ENCODE data around the gene RSPH3. TPM values are rescaled to one million over a fixed set of nuclear protein-coding genes. Genes with fewer than 3 reads are reported as not detected.
A peak's percentile ranks its signal among the peaks of the same experiment; 100 is the strongest.

Gene RSPH3
- total and polyA plus RNA-seq, 2 of the 13 experiments (the other 11 are each of a cell fraction or from before 2014, with no cell fraction given), result 1.3 to 3.5 TPM

DNA sequence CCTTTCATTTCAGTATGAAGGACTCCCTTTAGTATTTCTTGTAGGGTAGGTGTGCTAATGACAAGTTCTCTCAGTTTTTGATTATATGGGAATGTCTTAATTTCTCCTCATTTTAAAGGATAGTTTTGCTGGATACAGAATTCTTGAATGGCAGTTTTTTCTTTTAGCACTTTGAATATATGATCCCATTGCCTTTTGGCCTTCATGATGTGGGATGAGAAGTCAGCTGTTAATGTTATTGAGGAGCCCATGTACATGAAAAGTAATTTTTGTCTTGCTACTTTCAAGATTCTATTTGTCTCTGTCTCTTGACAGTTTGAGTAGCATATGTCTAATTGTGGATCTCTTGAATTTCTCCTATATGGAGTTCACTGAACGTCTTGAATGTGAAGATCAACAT is 30.9 kb downstream of the RSPH3 start:
- no peak overlapping the region for H3K9ac ChIP-seq (ENCODE audit: insufficient read depth, low read depth, low read length)
- H3K27me3 ChIP-seq (ENCODE audit: control insufficient read depth in 1 of 2, insufficient read depth in 2 of 2, low read length in 2 of 2), result no peaks in the 10 kb centered on the region
- ATAC-seq, result no peak
- no peaks in the 10 kb centered on the region for H3K79me2 ChIP-seq (ENCODE audit: insufficient read depth, low read length)
- POLR2A ChIA-PET, result no interaction called here
- in situ Hi-C loops (cut with HindIII; ENCODE audit: extremely low pct_ligation_motif_present, low pct_unique_long_range_greater_than_20kb) (loop anchor here (25.0 kb wide), 1 partner anchor 757 kb away; no protein-coding TSS in a partner anchor), intact Hi-C loops (cut with micrococcal nuclease; ENCODE audit: unreplicated experiment) (no loop called here)
- no peak overlapping the region for H3K4me3 ChIP-seq (replicated peaks in 1 of 3; ENCODE audit: insufficient read depth in 1 of 3, low read depth in 2 of 3, low read length in 3 of 3)
- no peaks in the 10 kb centered on the region for H3K36me3 ChIP-seq (replicated peaks in 1 of 2; ENCODE audit: control insufficient read depth in 1 of 2, insufficient read depth in 2 of 2, low read length in 2 of 2)
- CTCF ChIA-PET (ENCODE audit: low intra/inter-chr PET ratio, low total read pairs), result no interaction called here
- no peaks in the 10 kb centered on the region for H4K20me1 ChIP-seq (ENCODE audit: insufficient read depth, low read length)
- no TSS peak for BruUV-seq (replicated peaks)
- TF ChIP-seq ATRX (CRISPR knock-in tag; IDR thresholded peaks at IDR 0.05; ENCODE audit: borderline replicate concordance), result no peak
- no peak for TF ChIP-seq ZKSCAN8 (CRISPR knock-in tag; IDR thresholded peaks at IDR 0.05; ENCODE audit: borderline replicate concordance)
- TF ChIP-seq ZNF317 (CRISPR knock-in tag; IDR thresholded peaks at IDR 0.05), result peak; percentile 97
- no peak for TF ChIP-seq ZNF546 (CRISPR knock-in tag; conservative IDR thresholded peaks at IDR 0.05)
- 47% methylated on average over 1 of the region's 1 CpG for WGBS (ENCODE audit: low lambda C conversion rate)
- peaks cover 13% of the 10 kb centered on the region; the same call in 1 of the 2 replicates for H3K9me3 ChIP-seq (ENCODE audit: low read length)
- DNase-seq (ENCODE audit: low spot score), result no peak
- no peak overlapping the region for H3K27ac ChIP-seq (ENCODE audit: extremely low read length, insufficient read depth, low read length)
- no peak overlapping the region for H2AFZ ChIP-seq (ENCODE audit: low read length)
- FAIRE-seq, result no peak
- no peak overlapping the region for H3K4me2 ChIP-seq (ENCODE audit: low read depth, low read length)
- H3K4me1 ChIP-seq (ENCODE audit: insufficient read depth, low read length), result no peaks in the 10 kb centered on the region

DNA sequence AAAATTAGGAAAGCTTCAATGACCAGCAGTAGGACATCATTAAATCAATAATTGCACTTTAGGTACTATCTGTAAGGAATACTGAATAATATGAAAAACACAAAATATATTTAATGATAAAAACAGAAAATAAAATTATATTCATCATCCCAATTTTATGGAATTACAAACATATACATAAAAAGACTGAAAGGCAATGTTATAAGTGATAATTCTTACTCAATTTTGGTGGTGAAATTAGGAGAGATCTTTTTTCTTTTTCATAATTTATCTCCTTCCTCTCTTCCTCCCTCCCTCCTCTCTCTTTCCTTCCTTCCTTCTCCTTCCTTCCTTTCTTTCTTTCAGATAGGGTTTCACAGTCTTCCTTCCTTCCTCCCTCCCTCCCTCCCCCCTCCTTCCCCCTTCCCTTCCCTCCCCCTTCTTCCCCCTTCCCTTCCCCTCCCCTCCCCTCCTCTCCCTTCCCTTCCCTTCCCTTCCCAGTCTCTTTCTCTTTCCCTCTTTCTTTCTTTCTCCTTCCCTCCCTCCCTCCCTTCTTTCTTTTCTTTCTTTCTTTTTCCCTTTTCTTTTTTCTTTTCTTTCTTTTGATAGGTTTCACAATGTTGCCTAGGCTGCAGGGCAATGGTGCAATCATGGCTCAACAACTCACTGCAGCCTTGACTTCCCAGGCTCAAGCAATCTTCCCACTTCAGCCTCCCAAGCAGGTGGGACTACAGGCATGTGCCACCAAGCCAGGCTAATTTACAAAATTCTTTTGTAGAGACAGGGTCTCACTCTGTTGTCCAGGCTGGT is 36.8 kb downstream of the RSPH3 start:
- no peaks in the 10 kb centered on the region for H3K27me3 ChIP-seq (ENCODE audit: control insufficient read depth in 1 of 2, insufficient read depth in 2 of 2, low read length in 2 of 2)
- H3K79me2 ChIP-seq (ENCODE audit: insufficient read depth, low read length), result no peaks in the 10 kb centered on the region
- CTCF ChIA-PET (ENCODE audit: low intra/inter-chr PET ratio, low total read pairs), result no interaction called here
- no peak overlapping the region for H3K27ac ChIP-seq (ENCODE audit: extremely low read length, insufficient read depth, low read length)
- H3K36me3 ChIP-seq (replicated peaks in 1 of 2; ENCODE audit: control insufficient read depth in 1 of 2, insufficient read depth in 2 of 2, low read length in 2 of 2), result no peaks in the 10 kb centered on the region
- no peak overlapping the region for H3K9ac ChIP-seq (ENCODE audit: insufficient read depth, low read depth, low read length)
- peaks cover 10% of the 10 kb centered on the region for H3K4me1 ChIP-seq (ENCODE audit: insufficient read depth, low read length)
- H2AFZ ChIP-seq (ENCODE audit: low read length), result no peak overlapping the region
- no peak overlapping the region for H3K4me2 ChIP-seq (ENCODE audit: low read depth, low read length)
- H3K4me3 ChIP-seq (replicated peaks in 1 of 3; ENCODE audit: insufficient read depth in 1 of 3, low read depth in 2 of 3, low read length in 3 of 3), result no peak overlapping the region
- ATAC-seq (no peak), DNase-seq (ENCODE audit: low spot score) (no peak), FAIRE-seq (no peak)
- no TSS peak for BruUV-seq (replicated peaks)
- peaks cover 5% of the 10 kb centered on the region; the same call in 1 of the 2 replicates for H3K9me3 ChIP-seq (ENCODE audit: low read length)
- H4K20me1 ChIP-seq (ENCODE audit: insufficient read depth, low read length), result no peaks in the 10 kb centered on the region
- in situ Hi-C loops (cut with HindIII; ENCODE audit: extremely low pct_ligation_motif_present, low pct_unique_long_range_greater_than_20kb), result loop anchor here (25.0 kb wide), 1 partner anchor 751 kb away; no protein-coding TSS in a partner anchor
- POLR2A ChIA-PET, result no interaction called here
- intact Hi-C loops (cut with micrococcal nuclease; ENCODE audit: unreplicated experiment), result no loop called here
- TF ChIP-seq, protein P1, sequence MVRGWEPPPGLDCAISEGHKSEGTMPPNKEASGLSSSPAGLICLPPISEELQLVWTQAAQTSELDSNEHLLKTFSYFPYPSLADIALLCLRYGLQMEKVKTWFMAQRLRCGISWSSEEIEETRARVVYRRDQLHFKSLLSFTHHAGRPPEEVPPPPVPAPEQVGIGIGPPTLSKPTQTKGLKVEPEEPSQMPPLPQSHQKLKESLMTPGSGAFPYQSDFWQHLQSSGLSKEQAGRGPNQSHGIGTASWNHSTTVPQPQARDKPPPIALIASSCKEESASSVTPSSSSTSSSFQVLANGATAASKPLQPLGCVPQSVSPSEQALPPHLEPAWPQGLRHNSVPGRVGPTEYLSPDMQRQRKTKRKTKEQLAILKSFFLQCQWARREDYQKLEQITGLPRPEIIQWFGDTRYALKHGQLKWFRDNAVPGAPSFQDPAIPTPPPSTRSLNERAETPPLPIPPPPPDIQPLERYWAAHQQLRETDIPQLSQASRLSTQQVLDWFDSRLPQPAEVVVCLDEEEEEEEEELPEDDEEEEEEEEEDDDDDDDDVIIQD (CRISPR knock-in tag; IDR thresholded peaks at IDR 0.05; ENCODE audit: low read depth), result no peak
- peak; percentile 83 for TF ChIP-seq SRSF9 (IDR thresholded peaks at IDR 0.05; ENCODE audit: borderline replicate concordance, insufficient read depth, low read depth, low read length, poor library complexity, severe bottlenecking)
- TF ChIP-seq ZNF564 (CRISPR knock-in tag; IDR thresholded peaks at IDR 0.05), result no peak
- TF ChIP-seq HNRNPK (IDR thresholded peaks at IDR 0.05; ENCODE audit: low read depth, low read length, poor library complexity, severe bottlenecking), result peak; percentile 99
- TF ChIP-seq ZNF530 (CRISPR knock-in tag; IDR thresholded peaks at IDR 0.05; ENCODE audit: low read depth), result no peak
- TF ChIP-seq, protein P2, sequence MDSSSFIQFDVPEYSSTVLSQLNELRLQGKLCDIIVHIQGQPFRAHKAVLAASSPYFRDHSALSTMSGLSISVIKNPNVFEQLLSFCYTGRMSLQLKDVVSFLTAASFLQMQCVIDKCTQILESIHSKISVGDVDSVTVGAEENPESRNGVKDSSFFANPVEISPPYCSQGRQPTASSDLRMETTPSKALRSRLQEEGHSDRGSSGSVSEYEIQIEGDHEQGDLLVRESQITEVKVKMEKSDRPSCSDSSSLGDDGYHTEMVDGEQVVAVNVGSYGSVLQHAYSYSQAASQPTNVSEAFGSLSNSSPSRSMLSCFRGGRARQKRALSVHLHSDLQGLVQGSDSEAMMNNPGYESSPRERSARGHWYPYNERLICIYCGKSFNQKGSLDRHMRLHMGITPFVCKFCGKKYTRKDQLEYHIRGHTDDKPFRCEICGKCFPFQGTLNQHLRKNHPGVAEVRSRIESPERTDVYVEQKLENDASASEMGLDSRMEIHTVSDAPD (CRISPR knock-in tag; IDR thresholded peaks at IDR 0.05), result no peak
- 0 out of 2 replicates have a peak, but pooled peaks have one; percentile 56 for TF ChIP-seq PCBP1 (IDR thresholded peaks at IDR 0.05; ENCODE audit: borderline replicate concordance, low read depth, low read length)
- TF ChIP-seq SRF (IDR thresholded peaks at IDR 0.05; ENCODE audit: low read depth, low read length), result no peak
- TF ChIP-seq CEBPB (IDR thresholded peaks at IDR 0.05; ENCODE audit: borderline replicate concordance, low read depth, low read length), result no peak
- TF ChIP-seq ZNF230 (CRISPR knock-in tag; IDR thresholded peaks at IDR 0.05), result no peak
